ENCODE data around the gene DEXI. TPM values are rescaled to one million over a fixed set of nuclear protein-coding genes. Genes with fewer than 3 reads are reported as not detected.
A peak's percentile ranks its signal among the peaks of the same experiment; 100 is the strongest.

DEXI gene
- total and polyA plus RNA-seq, 2 of the 13 experiments (the other 11 are each of a cell fraction or from before 2014, with no cell fraction given) = 51.5 to 70.4 TPM

DNA sequence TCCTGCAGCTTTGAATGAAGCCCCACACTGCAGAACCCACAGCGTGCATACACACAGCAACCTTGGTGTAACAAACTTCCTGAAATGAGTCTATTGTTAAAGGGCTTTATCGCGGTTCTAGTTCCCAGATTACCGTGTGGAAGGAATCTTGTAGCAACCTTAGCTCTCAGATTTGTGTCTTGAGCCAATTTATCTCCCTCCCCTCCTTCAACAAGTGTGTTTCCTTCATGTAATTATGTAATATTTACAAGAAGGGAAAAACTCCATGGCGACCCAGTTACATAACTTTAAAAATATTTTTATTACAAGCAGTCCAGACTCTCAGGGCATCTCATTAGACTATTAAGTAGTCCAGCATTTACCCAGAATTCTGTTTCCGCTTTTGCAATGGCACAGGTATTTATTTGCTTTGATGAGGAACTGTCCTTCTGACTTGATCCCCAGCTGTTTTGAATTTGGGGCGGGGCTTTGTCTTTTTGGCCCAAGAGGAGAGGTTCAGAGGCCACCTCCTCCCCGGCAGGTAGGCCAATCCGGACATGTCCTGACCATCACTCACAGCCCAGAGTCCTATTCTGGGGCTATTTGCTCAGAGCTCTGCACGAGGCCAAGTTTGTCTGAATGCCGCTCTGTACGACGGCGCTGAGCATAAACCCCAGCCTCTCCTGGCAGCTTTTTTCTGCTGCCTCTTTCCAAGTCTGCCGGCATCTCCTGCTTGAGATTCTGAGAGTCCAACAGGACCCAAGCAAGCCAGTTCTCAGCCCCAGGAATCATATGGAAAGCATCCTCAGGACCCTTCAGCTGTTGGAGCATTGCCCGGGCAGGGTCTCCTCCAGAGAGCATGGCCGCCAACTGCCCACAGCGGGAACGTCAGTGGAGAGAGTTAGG is 37.7 kb upstream of the DEXI start (continued):
- TF ChIP-seq, protein P1, sequence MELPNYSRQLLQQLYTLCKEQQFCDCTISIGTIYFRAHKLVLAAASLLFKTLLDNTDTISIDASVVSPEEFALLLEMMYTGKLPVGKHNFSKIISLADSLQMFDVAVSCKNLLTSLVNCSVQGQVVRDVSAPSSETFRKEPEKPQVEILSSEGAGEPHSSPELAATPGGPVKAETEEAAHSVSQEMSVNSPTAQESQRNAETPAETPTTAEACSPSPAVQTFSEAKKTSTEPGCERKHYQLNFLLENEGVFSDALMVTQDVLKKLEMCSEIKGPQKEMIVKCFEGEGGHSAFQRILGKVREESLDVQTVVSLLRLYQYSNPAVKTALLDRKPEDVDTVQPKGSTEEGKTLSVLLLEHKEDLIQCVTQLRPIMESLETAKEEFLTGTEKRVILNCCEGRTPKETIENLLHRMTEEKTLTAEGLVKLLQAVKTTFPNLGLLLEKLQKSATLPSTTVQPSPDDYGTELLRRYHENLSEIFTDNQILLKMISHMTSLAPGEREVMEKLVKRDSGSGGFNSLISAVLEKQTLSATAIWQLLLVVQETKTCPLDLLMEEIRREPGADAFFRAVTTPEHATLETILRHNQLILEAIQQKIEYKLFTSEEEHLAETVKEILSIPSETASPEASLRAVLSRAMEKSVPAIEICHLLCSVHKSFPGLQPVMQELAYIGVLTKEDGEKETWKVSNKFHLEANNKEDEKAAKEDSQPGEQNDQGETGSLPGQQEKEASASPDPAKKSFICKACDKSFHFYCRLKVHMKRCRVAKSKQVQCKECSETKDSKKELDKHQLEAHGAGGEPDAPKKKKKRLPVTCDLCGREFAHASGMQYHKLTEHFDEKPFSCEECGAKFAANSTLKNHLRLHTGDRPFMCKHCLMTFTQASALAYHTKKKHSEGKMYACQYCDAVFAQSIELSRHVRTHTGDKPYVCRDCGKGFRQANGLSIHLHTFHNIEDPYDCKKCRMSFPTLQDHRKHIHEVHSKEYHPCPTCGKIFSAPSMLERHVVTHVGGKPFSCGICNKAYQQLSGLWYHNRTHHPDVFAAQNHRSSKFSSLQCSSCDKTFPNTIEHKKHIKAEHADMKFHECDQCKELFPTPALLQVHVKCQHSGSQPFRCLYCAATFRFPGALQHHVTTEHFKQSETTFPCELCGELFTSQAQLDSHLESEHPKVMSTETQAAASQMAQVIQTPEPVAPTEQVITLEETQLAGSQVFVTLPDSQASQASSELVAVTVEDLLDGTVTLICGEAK (IDR thresholded peaks at IDR 0.05) = no peak
- TF ChIP-seq, protein P1 (CRISPR knock-in tag; IDR thresholded peaks at IDR 0.05) = no peak
- TF ChIP-seq EZH2 (conservative IDR thresholded peaks at IDR 0.05; ENCODE audit: low read depth, low read length) = no peak
- TF ChIP-seq KDM1A (CRISPR knock-in tag; IDR thresholded peaks at IDR 0.05) = no peak
- TF ChIP-seq HCFC1 (IDR thresholded peaks at IDR 0.05; ENCODE audit: low read depth, low read length) = no peak
- no peak for TF ChIP-seq ZNF251 (CRISPR knock-in tag; IDR thresholded peaks at IDR 0.05)
- no peak for TF ChIP-seq FOSL2 (CRISPR knock-in tag; IDR thresholded peaks at IDR 0.05)
- TF ChIP-seq ZNF34 (CRISPR knock-in tag; IDR thresholded peaks at IDR 0.05; ENCODE audit: borderline replicate concordance) = no peak
- TF ChIP-seq, protein P2, sequence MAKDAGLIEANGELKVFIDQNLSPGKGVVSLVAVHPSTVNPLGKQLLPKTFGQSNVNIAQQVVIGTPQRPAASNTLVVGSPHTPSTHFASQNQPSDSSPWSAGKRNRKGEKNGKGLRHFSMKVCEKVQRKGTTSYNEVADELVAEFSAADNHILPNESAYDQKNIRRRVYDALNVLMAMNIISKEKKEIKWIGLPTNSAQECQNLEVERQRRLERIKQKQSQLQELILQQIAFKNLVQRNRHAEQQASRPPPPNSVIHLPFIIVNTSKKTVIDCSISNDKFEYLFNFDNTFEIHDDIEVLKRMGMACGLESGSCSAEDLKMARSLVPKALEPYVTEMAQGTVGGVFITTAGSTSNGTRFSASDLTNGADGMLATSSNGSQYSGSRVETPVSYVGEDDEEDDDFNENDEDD (CRISPR knock-in tag; IDR thresholded peaks at IDR 0.05; ENCODE audit: borderline replicate concordance) = peak; percentile 62; the same call in 1 of the 2 replicates
- TF ChIP-seq, protein P3, sequence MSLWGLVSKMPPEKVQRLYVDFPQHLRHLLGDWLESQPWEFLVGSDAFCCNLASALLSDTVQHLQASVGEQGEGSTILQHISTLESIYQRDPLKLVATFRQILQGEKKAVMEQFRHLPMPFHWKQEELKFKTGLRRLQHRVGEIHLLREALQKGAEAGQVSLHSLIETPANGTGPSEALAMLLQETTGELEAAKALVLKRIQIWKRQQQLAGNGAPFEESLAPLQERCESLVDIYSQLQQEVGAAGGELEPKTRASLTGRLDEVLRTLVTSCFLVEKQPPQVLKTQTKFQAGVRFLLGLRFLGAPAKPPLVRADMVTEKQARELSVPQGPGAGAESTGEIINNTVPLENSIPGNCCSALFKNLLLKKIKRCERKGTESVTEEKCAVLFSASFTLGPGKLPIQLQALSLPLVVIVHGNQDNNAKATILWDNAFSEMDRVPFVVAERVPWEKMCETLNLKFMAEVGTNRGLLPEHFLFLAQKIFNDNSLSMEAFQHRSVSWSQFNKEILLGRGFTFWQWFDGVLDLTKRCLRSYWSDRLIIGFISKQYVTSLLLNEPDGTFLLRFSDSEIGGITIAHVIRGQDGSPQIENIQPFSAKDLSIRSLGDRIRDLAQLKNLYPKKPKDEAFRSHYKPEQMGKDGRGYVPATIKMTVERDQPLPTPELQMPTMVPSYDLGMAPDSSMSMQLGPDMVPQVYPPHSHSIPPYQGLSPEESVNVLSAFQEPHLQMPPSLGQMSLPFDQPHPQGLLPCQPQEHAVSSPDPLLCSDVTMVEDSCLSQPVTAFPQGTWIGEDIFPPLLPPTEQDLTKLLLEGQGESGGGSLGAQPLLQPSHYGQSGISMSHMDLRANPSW (CRISPR knock-in tag; IDR thresholded peaks at IDR 0.05; ENCODE audit: borderline replicate concordance) = no peak
- no peak for TF ChIP-seq ZNF432 (CRISPR knock-in tag; IDR thresholded peaks at IDR 0.05; ENCODE audit: borderline replicate concordance)
- no peak for TF ChIP-seq ZNF546 (CRISPR knock-in tag; conservative IDR thresholded peaks at IDR 0.05)
- no peak for TF ChIP-seq ZNF619 (CRISPR knock-in tag; IDR thresholded peaks at IDR 0.05)
- TF ChIP-seq, protein P4, sequence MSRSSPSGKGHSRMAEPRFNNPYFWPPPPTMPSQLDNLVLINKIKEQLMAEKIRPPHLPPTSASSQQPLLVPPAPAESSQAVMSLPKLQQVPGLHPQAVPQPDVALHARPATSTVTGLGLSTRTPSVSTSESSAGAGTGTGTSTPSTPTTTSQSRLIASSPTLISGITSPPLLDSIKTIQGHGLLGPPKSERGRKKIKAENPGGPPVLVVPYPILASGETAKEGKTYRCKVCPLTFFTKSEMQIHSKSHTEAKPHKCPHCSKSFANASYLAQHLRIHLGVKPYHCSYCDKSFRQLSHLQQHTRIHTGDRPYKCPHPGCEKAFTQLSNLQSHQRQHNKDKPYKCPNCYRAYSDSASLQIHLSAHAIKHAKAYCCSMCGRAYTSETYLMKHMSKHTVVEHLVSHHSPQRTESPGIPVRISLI (CRISPR knock-in tag; IDR thresholded peaks at IDR 0.05; ENCODE audit: borderline replicate concordance) = no peak
